ENCODE results near the gene DIS3L. TPM values are rescaled to one million over a fixed set of nuclear protein-coding genes. Genes with fewer than 3 reads are reported as not detected.

The DIS3L gene
- total and polyA plus RNA-seq, 2 donors (not counting 3 experiments of a cell fraction or from before 2014, with no cell fraction given), result 7.8 to 27.9 TPM

GRCh38 chr15:66374179-66374578 lies 80.8 kb downstream of the DIS3L start:
- Histone ChIP-seq H3K79me2 (ENCODE audit: control insufficient read depth, insufficient read depth, low read length) (no peaks in the 10 kb centered on the region), H3K9me3 (replicated peaks; ENCODE audit: control insufficient read depth, insufficient read depth, low read length) (no peaks in the 10 kb centered on the region), H3K4me3 (replicated peaks in 1 of 3; ENCODE audit: insufficient read depth in 1 of 3, low read depth in 1 of 3, low read length in 3 of 3) (no peak overlapping the region), H3K9ac (replicated peaks; ENCODE audit: extremely low read depth, insufficient read depth, low read length) (no peak overlapping the region), H3K27me3 (ENCODE audit: control insufficient read depth in 2 of 2, insufficient read depth in 2 of 2, low read length in 2 of 2) (no peaks in the 10 kb centered on the region), H3K36me3 (ENCODE audit: control insufficient read depth in 2 of 2, extremely low read depth in 1 of 2, insufficient read depth in 2 of 2, low read length in 2 of 2) (no peaks in the 10 kb centered on the region), H4K20me1 (replicated peaks; ENCODE audit: control insufficient read depth, extremely low read depth, insufficient read depth, low read length) (no peaks in the 10 kb centered on the region), H3K9me1 (replicated peaks; ENCODE audit: control insufficient read depth, extremely low read depth, insufficient read depth, low read length) (no peaks in the 10 kb centered on the region), H3K4me1 (ENCODE audit: control insufficient read depth, extremely low read depth, insufficient read depth, low read length) (peaks cover 15% of the 10 kb centered on the region), H3K4me2 (ENCODE audit: insufficient read depth, low read length) (no peak overlapping the region), H2AFZ (ENCODE audit: low read depth, low read length) (no peak overlapping the region), H3K27ac (ENCODE audit: insufficient read depth, low read depth, low read length) (no peak overlapping the region)
- ChIA-PET POLR2A (no interaction called here), CTCF (interaction anchor here (2.0 kb wide), 1 partner anchor 12 kb away, joined by 5 read pairs; the partner anchor contains the start of gene MAP2K1)
- intact Hi-C loops (cut with micrococcal nuclease), result no loop called here
- FAIRE-seq, result no peak
- no TSS peak for BruUV-seq (replicated peaks)
- dilution Hi-C loops (cut with MboI; ENCODE audit: extremely low pct_ligation_motif_present, low sequenced_read_pairs), result no loop called here
- TF ChIP-seq FOS (IDR thresholded peaks at IDR 0.05; ENCODE audit: borderline replicate concordance, insufficient read depth, low read length), result no peak
- no peak for TF ChIP-seq MAX (IDR thresholded peaks at IDR 0.05; ENCODE audit: insufficient read depth, insufficient read length)
- no peak for TF ChIP-seq MYC (IDR thresholded peaks at IDR 0.05; ENCODE audit: low read depth, low read length)
- TF ChIP-seq CTCF (IDR thresholded peaks at IDR 0.05; ENCODE audit: extremely low read depth in 1 of 2, insufficient read depth in 1 of 2, low read depth in 1 of 2, low read length in 2 of 2), result no peak
- TF ChIP-seq POLR2AphosphoS5 (IDR thresholded peaks at IDR 0.05; ENCODE audit: insufficient read depth, low read depth, low read length), result no peak
- no peak for TF ChIP-seq GATA2 (IDR thresholded peaks at IDR 0.05; ENCODE audit: insufficient read depth, insufficient read length, low read depth, low read length)
- no peak for TF ChIP-seq POLR2A (IDR thresholded peaks at IDR 0.05; ENCODE audit: low read depth, low read length)
- no peak for TF ChIP-seq EZH2 (IDR thresholded peaks at IDR 0.05; ENCODE audit: borderline replicate concordance, low read depth, low read length, severe bottlenecking)
- no peak for DNase-seq (ENCODE audit: low read depth, low spot score)
